ENCODE measurements around the gene WHRN. TPM values are rescaled to one million over a fixed set of nuclear protein-coding genes. Genes with fewer than 3 reads are reported as not detected.

Gene WHRN
- total RNA-seq, 4 donors from 2014 or later: 8.4 to 12.9 (median 11.0) TPM

DNA sequence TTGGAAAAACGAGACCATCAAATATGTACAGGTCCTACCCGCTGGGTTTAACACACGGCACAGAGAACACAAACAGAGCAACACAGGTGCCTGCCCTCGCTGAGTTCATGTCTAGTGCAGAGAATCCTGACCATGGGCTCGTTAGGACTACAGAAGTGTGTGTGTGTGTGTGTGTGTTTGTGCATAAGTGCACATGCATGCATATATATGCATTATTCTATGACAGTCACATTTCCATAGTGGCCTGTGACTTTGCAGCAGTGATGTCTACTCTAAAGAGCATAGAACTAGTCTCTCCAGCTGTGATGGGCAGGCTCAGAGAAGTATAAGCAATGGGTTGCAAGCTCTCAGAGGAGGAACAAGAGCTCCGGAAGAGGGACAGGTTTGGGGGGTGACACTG, 147.9 kb downstream of the WHRN start:
- no peaks in the 10 kb centered on the region for H3K27me3 ChIP-seq
- no peak overlapping the region for H3K4me3 ChIP-seq
- no peak for ATAC-seq
- peaks cover 0 to 98% of the 10 kb centered on the region in 2 donors for H3K36me3 ChIP-seq
- TF ChIP-seq, protein P1, sequence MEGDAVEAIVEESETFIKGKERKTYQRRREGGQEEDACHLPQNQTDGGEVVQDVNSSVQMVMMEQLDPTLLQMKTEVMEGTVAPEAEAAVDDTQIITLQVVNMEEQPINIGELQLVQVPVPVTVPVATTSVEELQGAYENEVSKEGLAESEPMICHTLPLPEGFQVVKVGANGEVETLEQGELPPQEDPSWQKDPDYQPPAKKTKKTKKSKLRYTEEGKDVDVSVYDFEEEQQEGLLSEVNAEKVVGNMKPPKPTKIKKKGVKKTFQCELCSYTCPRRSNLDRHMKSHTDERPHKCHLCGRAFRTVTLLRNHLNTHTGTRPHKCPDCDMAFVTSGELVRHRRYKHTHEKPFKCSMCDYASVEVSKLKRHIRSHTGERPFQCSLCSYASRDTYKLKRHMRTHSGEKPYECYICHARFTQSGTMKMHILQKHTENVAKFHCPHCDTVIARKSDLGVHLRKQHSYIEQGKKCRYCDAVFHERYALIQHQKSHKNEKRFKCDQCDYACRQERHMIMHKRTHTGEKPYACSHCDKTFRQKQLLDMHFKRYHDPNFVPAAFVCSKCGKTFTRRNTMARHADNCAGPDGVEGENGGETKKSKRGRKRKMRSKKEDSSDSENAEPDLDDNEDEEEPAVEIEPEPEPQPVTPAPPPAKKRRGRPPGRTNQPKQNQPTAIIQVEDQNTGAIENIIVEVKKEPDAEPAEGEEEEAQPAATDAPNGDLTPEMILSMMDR (IDR thresholded peaks at IDR 0.05): no peak
- no peak for TF ChIP-seq POLR2A (IDR thresholded peaks at IDR 0.05)
- no peak for TF ChIP-seq POLR2AphosphoS5 (IDR thresholded peaks at IDR 0.05)
- no peak for TF ChIP-seq EP300 (IDR thresholded peaks at IDR 0.05)
- H3K4me1 ChIP-seq: no peaks in the 10 kb centered on the region
- WGBS, 2 donors (ENCODE audit: low coverage in 1 of 2): 33 to 80% methylated on average over 1 to 3 of the region's 6 CpGs
- H3K9me3 ChIP-seq: no peaks in the 10 kb centered on the region
- no peak overlapping the region for H3K27ac ChIP-seq

DNA sequence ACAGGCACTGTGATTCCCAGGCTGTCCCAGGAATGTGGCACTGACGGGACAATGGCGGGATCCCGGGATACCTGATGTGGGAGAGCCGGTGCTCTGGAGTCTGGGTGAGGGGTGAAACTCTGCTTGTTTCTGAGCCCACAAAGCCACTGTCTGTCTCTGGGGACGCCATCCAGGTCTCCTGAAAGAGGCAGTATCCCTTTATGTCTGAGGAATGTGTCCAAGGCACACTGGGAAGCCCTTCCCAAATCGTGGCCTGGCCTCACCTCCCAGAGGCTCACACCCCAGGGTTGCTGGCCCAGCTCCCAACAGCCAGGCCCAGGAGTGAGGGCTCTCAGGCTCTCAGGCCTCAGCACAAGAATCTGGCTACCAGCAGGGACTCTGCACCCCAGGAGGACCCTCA, 148.5 kb downstream of the WHRN start:
- H3K4me3 ChIP-seq: no peak overlapping the region
- no peaks in the 10 kb centered on the region for H3K9me3 ChIP-seq
- no peak overlapping the region for H3K27ac ChIP-seq
- peaks cover 0 to 98% of the 10 kb centered on the region in 2 donors for H3K36me3 ChIP-seq
- H3K4me1 ChIP-seq: no peaks in the 10 kb centered on the region
- H3K27me3 ChIP-seq: no peaks in the 10 kb centered on the region
- no peak for ATAC-seq
- TF ChIP-seq, protein P1 (IDR thresholded peaks at IDR 0.05): no peak
- TF ChIP-seq POLR2A (IDR thresholded peaks at IDR 0.05) (no peak), POLR2AphosphoS5 (IDR thresholded peaks at IDR 0.05) (no peak), EP300 (IDR thresholded peaks at IDR 0.05) (no peak)
- 100% methylated on average over 3 of the region's 6 CpGs; no CpG with 5 or more reads in 1 of the 2 donors for WGBS, 2 donors (ENCODE audit: low coverage in 1 of 2)

DNA sequence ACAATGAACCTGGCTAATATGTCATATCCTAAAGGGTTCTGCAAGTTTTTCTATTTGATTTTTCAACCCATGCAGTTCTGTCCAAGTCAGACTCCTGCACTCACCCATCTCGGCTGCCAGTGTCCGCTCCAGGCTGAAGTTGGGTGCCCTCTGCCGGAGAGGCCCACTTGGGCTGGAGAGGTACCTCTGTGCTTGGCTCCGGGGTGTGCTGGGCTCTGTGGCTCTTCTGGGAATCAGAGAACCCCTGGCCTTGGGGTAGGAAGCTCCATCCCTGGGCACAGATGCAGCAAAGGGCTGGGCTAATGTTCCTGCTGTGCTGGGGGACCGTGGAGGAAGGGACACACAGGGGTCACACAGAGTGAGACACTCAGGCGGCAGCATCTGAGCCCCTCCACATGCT, 149.5 kb downstream of the WHRN start:
- H3K27me3 ChIP-seq: no peaks in the 10 kb centered on the region
- H3K4me3 ChIP-seq: no peak overlapping the region
- no peak overlapping the region for H3K27ac ChIP-seq
- no peaks in the 10 kb centered on the region for H3K9me3 ChIP-seq
- TF ChIP-seq, protein P1 (IDR thresholded peaks at IDR 0.05): no peak
- TF ChIP-seq POLR2A (IDR thresholded peaks at IDR 0.05) (no peak), POLR2AphosphoS5 (IDR thresholded peaks at IDR 0.05) (no peak), EP300 (IDR thresholded peaks at IDR 0.05) (no peak)
- ATAC-seq: no peak
- H3K36me3 ChIP-seq: peaks cover 0 to 97% of the 10 kb centered on the region in 2 donors
- 79% methylated on average over 2 of the region's 6 CpGs; no CpG with 5 or more reads in 1 of the 2 donors for WGBS, 2 donors (ENCODE audit: low coverage in 1 of 2)
- H3K4me1 ChIP-seq: no peaks in the 10 kb centered on the region

Small RNA genes within 50 kb of the gene (small RNA-seq; reads per million reads assigned to genes)
- gene AL138895.2: 0 reads per million in 4 donors

Other genes with a start within 250 kb of the WHRN start
- 1 to 10 TPM in 1 of 4 donors, not detected in 3; 1.6 TPM for gene ORM1, start 182.4 kb downstream of the WHRN start, total RNA-seq
- not detected for gene ORM2, start 175.6 kb downstream of the WHRN start, total RNA-seq
- 10 to 100 TPM in 3 of 4 donors, 1 to 10 TPM in 1; 8.8 to 24.3 (median 19.0) TPM for gene AKNA, start 117.5 kb downstream of the WHRN start, total RNA-seq
- 100 to 1,000 TPM in 3 of 4 donors, 10 to 100 TPM in 1; 91.2 to 137 (median 120) TPM for gene ATP6V1G1, start 82.3 kb upstream of the WHRN start, total RNA-seq
- 10 to 100 TPM in 2 of 4 donors, 1 to 10 TPM in 2; 6.2 to 16.7 (median 9.3) TPM for gene TMEM268, start 105.8 kb upstream of the WHRN start, total RNA-seq
- gene TEX53, start 152.3 kb upstream of the WHRN start, total RNA-seq: not detected
- gene TEX48, start 176.7 kb upstream of the WHRN start, total RNA-seq: not detected

All from gastroesophageal sphincter (tissue), 4 donors.